Sigmoid colon (tissue), 4 donors: ENCODE data around the gene CDH13.

ENCODE experiments used
- POLR2AphosphoS5 ChIP-seq, 4 donors: sonication (generic); formaldehyde crosslinking; IDR thresholded peaks; one replicate each; pipeline ENCODE4 v1.6.1; 2017; ENCODE audit warnings: antibody characterized with exemption in 4 of 4
- TF ChIP-seq, protein P1 (sequence below), 4 experiments: fragments of 450-650 bp in 3 of 4; fragments of 200-600 bp in 1 of 4; IDR thresholded peaks; one replicate each; pipeline ENCODE4 v1.5.1; 2016 to 2019; ENCODE audit warnings: antibody characterized with exemption in 4 of 4, mild to moderate bottlenecking in 3 of 4, moderate library complexity in 2 of 4

DNA sequence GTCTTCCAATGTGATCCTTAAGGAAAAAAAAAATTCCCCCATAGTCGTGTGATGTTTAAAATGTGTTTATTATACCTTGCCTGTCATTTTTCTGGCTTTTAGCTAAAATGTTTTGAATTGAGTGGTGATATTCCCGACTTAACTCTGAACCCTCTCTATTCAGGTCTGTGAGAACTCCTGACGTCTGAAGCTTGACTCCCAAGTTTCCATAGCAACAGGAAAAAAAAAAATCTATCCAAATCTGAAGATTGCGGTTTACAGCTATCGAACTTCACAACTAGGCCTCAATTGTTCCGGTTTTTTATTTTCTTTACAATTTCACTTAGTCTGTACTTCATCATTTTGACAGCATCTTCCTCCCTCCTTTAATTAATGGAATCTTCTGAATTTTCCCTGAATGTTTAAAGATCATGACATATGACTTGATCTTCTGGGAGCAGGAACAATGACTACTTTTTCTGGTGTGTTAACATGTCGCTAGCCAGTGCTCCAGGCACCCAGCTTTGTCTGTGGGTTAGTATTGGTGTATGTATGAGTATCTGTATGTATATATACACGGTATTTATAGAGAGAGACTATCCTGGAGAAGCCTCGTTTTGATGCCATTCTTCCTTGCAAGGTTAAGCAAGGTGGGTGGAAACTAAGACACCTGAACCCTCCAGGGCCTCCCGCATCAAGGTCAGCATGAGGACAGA lies 1168.2 kb downstream of the CDH13 start:
- TF ChIP-seq, protein P1, sequence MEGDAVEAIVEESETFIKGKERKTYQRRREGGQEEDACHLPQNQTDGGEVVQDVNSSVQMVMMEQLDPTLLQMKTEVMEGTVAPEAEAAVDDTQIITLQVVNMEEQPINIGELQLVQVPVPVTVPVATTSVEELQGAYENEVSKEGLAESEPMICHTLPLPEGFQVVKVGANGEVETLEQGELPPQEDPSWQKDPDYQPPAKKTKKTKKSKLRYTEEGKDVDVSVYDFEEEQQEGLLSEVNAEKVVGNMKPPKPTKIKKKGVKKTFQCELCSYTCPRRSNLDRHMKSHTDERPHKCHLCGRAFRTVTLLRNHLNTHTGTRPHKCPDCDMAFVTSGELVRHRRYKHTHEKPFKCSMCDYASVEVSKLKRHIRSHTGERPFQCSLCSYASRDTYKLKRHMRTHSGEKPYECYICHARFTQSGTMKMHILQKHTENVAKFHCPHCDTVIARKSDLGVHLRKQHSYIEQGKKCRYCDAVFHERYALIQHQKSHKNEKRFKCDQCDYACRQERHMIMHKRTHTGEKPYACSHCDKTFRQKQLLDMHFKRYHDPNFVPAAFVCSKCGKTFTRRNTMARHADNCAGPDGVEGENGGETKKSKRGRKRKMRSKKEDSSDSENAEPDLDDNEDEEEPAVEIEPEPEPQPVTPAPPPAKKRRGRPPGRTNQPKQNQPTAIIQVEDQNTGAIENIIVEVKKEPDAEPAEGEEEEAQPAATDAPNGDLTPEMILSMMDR (IDR thresholded peaks at IDR 0.05) = no peak
- no peak for TF ChIP-seq POLR2AphosphoS5 (IDR thresholded peaks at IDR 0.05)
